PC-3 (cell line): ENCODE results near the gene ARRB1. TPM values are rescaled to one million over a fixed set of nuclear protein-coding genes. Genes with fewer than 3 reads are reported as not detected.
"Not testable (repeated sequence)": the region's sequence is repeated elsewhere in the genome, so short reads cannot be mapped to it uniquely, and the experiment has no call there.

Experiments
- ATAC-seq: fragments of 200-7000 bp; cut with Tn5 transposase; 2 replicates; pipeline ENCODE4 v1.9.1; 2020; ENCODE audit warnings: mild to moderate bottlenecking, moderate library complexity
- BruUV-seq: library from RNA; stranded (reverse); fragments of 400-500 nt; replicated peaks from 2 replicates; lab custom pipeline; 2021; lab: Mats Ljungman, UMichigan
- CTCF ChIA-PET: fragments of 300-600 bp; sonication (Branson Sonifier 250); formaldehyde crosslinking; loops from one replicate; lab custom pipeline; 2022; ENCODE audit warnings: antibody characterized with exemption; lab: Charles Lee
- POLR2A ChIA-PET: fragments of 300-600 bp; sonication (Branson Sonifier 250); formaldehyde crosslinking; loops from one replicate; lab custom pipeline; 2022; ENCODE audit warnings: antibody characterized with exemption; ENCODE audit not compliant: unreplicated experiment; lab: Charles Lee
- DNase-seq: peaks from one replicate; pipeline ENCODE4 v3.0.0-alpha.2; 2015
- H2AFZ ChIP-seq: fragments of 300-600 bp; sonication (generic); 2 replicates; pipeline ENCODE4 v1.6.0; 2016; ENCODE audit warnings: antibody characterized with exemption, low read length
- H3F3A ChIP-seq: fragments of 300-600 bp; sonication (generic); one replicate; pipeline ENCODE4 v1.6.0; 2017; ENCODE audit warnings: antibody characterized with exemption, low read length, control low read depth, mild to moderate bottlenecking; ENCODE audit not compliant: unreplicated experiment
- H3K27ac ChIP-seq: fragments of 300-600 bp; sonication (generic); 2 replicates; pipeline ENCODE4 v1.5.1; 2016; ENCODE audit warnings: mild to moderate bottlenecking, low read length
- H3K27me3 ChIP-seq: fragments of 300-600 bp; sonication (generic); 2 replicates; pipeline ENCODE4 v1.6.1; 2016; ENCODE audit warnings: low read length, mixed read lengths
- H3K36me3 ChIP-seq: fragments of 300-600 bp; sonication (generic); 2 replicates; pipeline ENCODE4 v1.6.1; 2016; ENCODE audit warnings: low read depth, mixed run types, low read length, mixed read lengths
- H3K4me1 ChIP-seq: fragments of 300-600 bp; sonication (generic); 2 replicates; pipeline ENCODE4 v1.5.1; 2016; ENCODE audit warnings: low read length; ENCODE audit not compliant: insufficient read depth
- H3K4me2 ChIP-seq: fragments of 300-600 bp; sonication (generic); 2 replicates; pipeline ENCODE4 v1.6.0; 2016; ENCODE audit warnings: low read length
- H3K4me3 ChIP-seq: fragments of 300-600 bp; sonication (generic); 2 replicates; pipeline ENCODE4 v1.5.1; 2016; ENCODE audit warnings: mild to moderate bottlenecking, low read length, mixed read lengths
- H3K79me2 ChIP-seq: fragments of 300-600 bp; sonication (generic); 2 replicates; pipeline ENCODE4 v1.6.1; 2017; ENCODE audit warnings: low read length, mixed read lengths
- H3K9ac ChIP-seq: fragments of 300-600 bp; sonication (generic); 2 replicates; pipeline ENCODE4 v1.6.0; 2016; ENCODE audit warnings: mild to moderate bottlenecking, low read length
- H3K9me2 ChIP-seq: fragments of 300-600 bp; sonication (generic); replicated peaks from 2 replicates; pipeline ENCODE4 v1.6.1; 2016; ENCODE audit warnings: mixed run types, low read length, mixed read lengths
- H3K9me3 ChIP-seq: fragments of 300-600 bp; sonication (generic); 2 replicates; pipeline ENCODE4 v1.6.1; 2016; ENCODE audit warnings: low read length, mixed read lengths
- H4K20me1 ChIP-seq: fragments of 300-600 bp; sonication (generic); 2 replicates; pipeline ENCODE4 v1.6.1; 2016; ENCODE audit warnings: low read length, mixed read lengths
- CTCF ChIP-seq: fragments of 300-600 bp; sonication (generic); conservative IDR thresholded peaks from 2 replicates; pipeline ENCODE4 v1.5.1; 2017; ENCODE audit warnings: antibody characterized with exemption, low read depth, mild to moderate bottlenecking, low read length
- EZH2 ChIP-seq: fragments of 300-600 bp; sonication (generic); IDR thresholded peaks from one replicate; pipeline ENCODE4 v1.6.1; 2017; ENCODE audit warnings: antibody characterized with exemption, mild to moderate bottlenecking, low read length; ENCODE audit not compliant: unreplicated experiment
- EZH2phosphoT487 ChIP-seq: fragments of 300-600 bp; sonication (generic); IDR thresholded peaks from 2 replicates; pipeline ENCODE4 v1.6.1; 2018; ENCODE audit warnings: mild to moderate bottlenecking, antibody characterized with exemption, low read length, borderline replicate concordance
- intact Hi-C: fragments of 100-400 bp; cut with micrococcal nuclease; formaldehyde crosslinking; loops from 2 replicates; pipeline ENCODE4 v1.9.0; 2023
- total RNA-seq: library from RNA; depleted of rRNA; stranded (reverse); fragments of >200 nt; gene quantifications from 2 replicates; pipeline ENCODE4 v1.2.3, GENCODE V29; 2014

Gene ARRB1
- total RNA-seq, 1 experiment from 2014 or later = 19.1 TPM

- no peaks in the 10 kb centered on the region for H4K20me1 ChIP-seq
- no peaks in the 10 kb centered on the region for H3K9me2 ChIP-seq
- BruUV-seq = no TSS peak
- POLR2A ChIA-PET = interaction anchor here (0.7 kb wide), 1 partner anchor 202 kb away, joined by 4 read pairs; no protein-coding TSS in a partner anchor
- peak; percentile 27 for DNase-seq
- intact Hi-C loops = no loop called here
- peaks cover 35% of the 10 kb centered on the region for H3K4me1 ChIP-seq
- no peak overlapping the region for H3K4me2 ChIP-seq
- CTCF ChIA-PET = interaction anchor here (0.6 kb wide), 1 partner anchor 10 kb away, joined by 6 read pairs; no protein-coding TSS in a partner anchor
- no peaks in the 10 kb centered on the region for H3F3A ChIP-seq
- H2AFZ ChIP-seq = 0 out of 2 replicates have a peak overlapping the region, but pooled peaks have one; percentile 21
- H3K9me3 ChIP-seq = no peaks in the 10 kb centered on the region
- H3K79me2 ChIP-seq = no peaks in the 10 kb centered on the region
- no peaks in the 10 kb centered on the region for H3K27me3 ChIP-seq
- H3K27ac ChIP-seq = no peak overlapping the region
- no peaks in the 10 kb centered on the region for H3K36me3 ChIP-seq
- no peak overlapping the region for H3K4me3 ChIP-seq
- no peak for ATAC-seq
- TF ChIP-seq EZH2 (no peak), EZH2phosphoT487 (no peak), CTCF (no peak)
- no peak overlapping the region for H3K9ac ChIP-seq
Observed at GRCh38 chr11:75369560-75370255, 18.2 kb upstream of the ARRB1 start.

- BruUV-seq, H3K36me3 ChIP-seq, DNase-seq, H3K9me2 ChIP-seq, H4K20me1 ChIP-seq, H3K4me3 ChIP-seq, H3K9ac ChIP-seq, POLR2A ChIA-PET, H3K27me3 ChIP-seq, H2AFZ ChIP-seq, ATAC-seq, H3K27ac ChIP-seq, H3K4me2 ChIP-seq, H3F3A ChIP-seq, H3K9me3 ChIP-seq, intact Hi-C loops, H3K79me2 ChIP-seq, CTCF ChIA-PET: not testable (repeated sequence)
- peaks cover 22% of the 10 kb centered on the region for H3K4me1 ChIP-seq
Observed at GRCh38 chr11:75366826-75367225, 15.4 kb upstream of the ARRB1 start.

- no peaks in the 10 kb centered on the region for H3K79me2 ChIP-seq
- no peaks in the 10 kb centered on the region for H3K27me3 ChIP-seq
- H3K27ac ChIP-seq = peak overlapping the region; percentile 30
- H2AFZ ChIP-seq = no peak overlapping the region
- CTCF ChIA-PET = interaction anchor here (0.5 to 0.7 kb wide), 6 partner anchors 13 to 166 kb away, joined by 3 to 12 read pairs (median 7); no protein-coding TSS in a partner anchor
- no peaks in the 10 kb centered on the region for H3K9me3 ChIP-seq
- no TSS peak for BruUV-seq
- H4K20me1 ChIP-seq = no peaks in the 10 kb centered on the region
- H3K36me3 ChIP-seq = no peaks in the 10 kb centered on the region
- DNase-seq (peak; percentile 58), ATAC-seq (peak; percentile 82)
- peaks cover 17% of the 10 kb centered on the region for H3K4me1 ChIP-seq
- no peak overlapping the region; the same call in 1 of the 2 replicates for H3K4me2 ChIP-seq
- no peak overlapping the region for H3K9ac ChIP-seq
- H3K4me3 ChIP-seq = no peak overlapping the region
- intact Hi-C loops = no loop called here
- no peaks in the 10 kb centered on the region for H3F3A ChIP-seq
- no peaks in the 10 kb centered on the region for H3K9me2 ChIP-seq
- POLR2A ChIA-PET = no interaction called here
- no peak for TF ChIP-seq EZH2
- no peak for TF ChIP-seq EZH2phosphoT487
- no peak for TF ChIP-seq CTCF
Observed at GRCh38 chr11:75365711-75366181, 14.3 kb upstream of the ARRB1 start.

- POLR2A ChIA-PET = not testable (repeated sequence)
Observed at GRCh38 chr11:75362285-75362684, 10.8 kb upstream of the ARRB1 start.

More at GRCh38 chr11:75362285-75362684, 10.8 kb upstream of the ARRB1 start:
- H3K4me3 ChIP-seq, H4K20me1 ChIP-seq, H3K27ac ChIP-seq, ATAC-seq, intact Hi-C loops, H3K27me3 ChIP-seq, H3K4me1 ChIP-seq, H3K9me2 ChIP-seq, H3F3A ChIP-seq, CTCF ChIA-PET, DNase-seq, H3K79me2 ChIP-seq, H3K9ac ChIP-seq, BruUV-seq, H3K9me3 ChIP-seq, H2AFZ ChIP-seq, H3K4me2 ChIP-seq, H3K36me3 ChIP-seq: not testable (repeated sequence)
